GM21526 (cell line): Measurements from ENCODE around the gene OR2L8.

ENCODE experiments used
- ATAC-seq: cut with Tn5 transposase; IDR thresholded peaks from one replicate; pipeline ENCODE4 v1.9.1; 2021; ENCODE audit warnings: moderate library complexity; ENCODE audit not compliant: unreplicated experiment, low FRiP score

OR2L8 gene

GRCh38 chr1:247948558-247948957 lies at the start of gene OR2L8:
OR2L8 (plus strand) TSS chr1:247948858; CDS start chr1:247948858, 0 bp downstream.
- ATAC-seq = no peak

GRCh38 chr1:247904122-247904521 lies 44.5 kb upstream of the OR2L8 start:
- ATAC-seq = no peak

GRCh38 chr1:247905181-247905580 lies 43.5 kb upstream of the OR2L8 start:
- ATAC-seq = no peak

GRCh38 chr1:247905910-247906503 lies 42.7 kb upstream of the OR2L8 start:
- no peak for ATAC-seq

GRCh38 chr1:247906504-247907047 lies 42.1 kb upstream of the OR2L8 start:
- ATAC-seq = no peak

GRCh38 chr1:247908766-247909165 lies 39.9 kb upstream of the OR2L8 start:
- ATAC-seq = no peak

GRCh38 chr1:247913786-247914185 lies 34.9 kb upstream of the OR2L8 start:
- no peak for ATAC-seq

GRCh38 chr1:247914941-247915662 lies 33.6 kb upstream of the OR2L8 start:
- no peak for ATAC-seq

GRCh38 chr1:247919952-247920351 lies 28.7 kb upstream of the OR2L8 start, which contains the start of gene OR2T8:
OR2T8 (plus strand) TSS chr1:247920252; CDS start chr1:247921018, 766 bp downstream.
- ATAC-seq = no peak

GRCh38 chr1:247923941-247924340 lies 24.7 kb upstream of the OR2L8 start:
- ATAC-seq = no peak

- no peak for ATAC-seq
Measured at GRCh38 chr1:247924868-247925267, 23.8 kb upstream of the OR2L8 start, which contains the start of gene OR2AJ1. OR2AJ1 (plus strand) TSS chr1:247924889; CDS start chr1:247933769, 8,880 bp downstream.

GRCh38 chr1:247933989-247934388 lies 14.7 kb upstream of the OR2L8 start:
- no peak for ATAC-seq

- ATAC-seq = no peak
Measured at GRCh38 chr1:247935781-247936180, 12.9 kb upstream of the OR2L8 start.

- ATAC-seq = no peak
Measured at GRCh38 chr1:247936415-247936814, 12.2 kb upstream of the OR2L8 start.

GRCh38 chr1:247936965-247937734 lies 11.5 kb upstream of the OR2L8 start:
- ATAC-seq = peak; percentile 100

- ATAC-seq = no peak
Measured at GRCh38 chr1:247942624-247943023, 6.0 kb upstream of the OR2L8 start.

GRCh38 chr1:247953408-247953807 lies 4.8 kb downstream of the OR2L8 start:
- no peak for ATAC-seq

GRCh38 chr1:247961791-247962190 lies 13.1 kb downstream of the OR2L8 start:
- ATAC-seq = no peak

GRCh38 chr1:247962911-247963588 lies 14.4 kb downstream of the OR2L8 start:
- no peak for ATAC-seq

- no peak for ATAC-seq
Measured at GRCh38 chr1:247964933-247965332, 16.3 kb downstream of the OR2L8 start, which contains the start of gene OR2AK2. OR2AK2 (plus strand) TSS chr1:247965233; CDS start chr1:247965377, 144 bp downstream.
